IMR-90 (cell line): ENCODE measurements around the gene ADORA2A. TPM values are rescaled to one million over a fixed set of nuclear protein-coding genes. Genes with fewer than 3 reads are reported as not detected.

Experiments
- ATAC-seq: fragments of 200-7000 bp; cut with Tn5 transposase; 2 replicates; pipeline ENCODE4 v1.9.1; 2020; ENCODE audit warnings: low read depth, mild to moderate bottlenecking, moderate library complexity
- BruUV-seq: library from RNA; stranded (reverse); fragments of 400-500 nt; replicated peaks from 2 replicates; lab custom pipeline; 2021; lab: Mats Ljungman, UMichigan
- CTCF ChIA-PET: fragments of 300-600 bp; formaldehyde crosslinking; extraction: SDS; loops from one replicate; lab custom pipeline; 2021; ENCODE audit warnings: antibody characterized with exemption; lab: Yijun Ruan, JAX
- POLR2A ChIA-PET: fragments of 300-600 bp; sonication (Branson Sonifier 250); formaldehyde crosslinking; loops from one replicate; lab custom pipeline; 2022; ENCODE audit warnings: antibody characterized with exemption; ENCODE audit not compliant: unreplicated experiment; lab: Charles Lee
- DNase-seq: peaks from one replicate; pipeline ENCODE4 v3.0.0; 2013
- H2AFZ ChIP-seq: replicated peaks from 2 replicates; pipeline ENCODE3; 2013; ENCODE audit warnings: low read length, mild to moderate bottlenecking; ENCODE audit not compliant: poor library complexity
- H2AK5ac ChIP-seq: 2 replicates; pipeline ENCODE4 v1.6.1; 2013; ENCODE audit warnings: low read depth, low read length, inconsistent platforms
- H2AK9ac ChIP-seq: replicated peaks from 2 replicates; pipeline ENCODE3; 2013; ENCODE audit warnings: mild to moderate bottlenecking, low read depth, low read length, moderate library complexity; ENCODE audit not compliant: poor library complexity
- H2BK120ac ChIP-seq: 2 replicates; pipeline ENCODE4 v1.6.1; 2013; ENCODE audit warnings: low read depth, low read length, inconsistent platforms
- H2BK15ac ChIP-seq: 3 replicates; pipeline ENCODE4 v1.6.1; 2013; ENCODE audit warnings: low read depth, low read length, inconsistent platforms
- H2BK20ac ChIP-seq: 2 replicates; pipeline ENCODE4 v1.6.1; 2013; ENCODE audit warnings: low read depth, mild to moderate bottlenecking, inconsistent platforms, low read length, moderate library complexity
- H2BK5ac ChIP-seq: 2 replicates; pipeline ENCODE4 v1.6.1; 2013; ENCODE audit warnings: mild to moderate bottlenecking, low read depth, low read length, inconsistent platforms; ENCODE audit not compliant: poor library complexity, severe bottlenecking
- H3K14ac ChIP-seq: replicated peaks from 2 replicates; pipeline ENCODE4 v1.6.1; 2013; ENCODE audit warnings: low read depth, low read length, inconsistent platforms
- H3K18ac ChIP-seq: 2 replicates; pipeline ENCODE4 v1.6.1; 2013; ENCODE audit warnings: low read depth, low read length, control low read depth
- H3K23ac ChIP-seq: 2 replicates; pipeline ENCODE4 v1.6.1; 2013; ENCODE audit warnings: low read depth, low read length, inconsistent platforms
- H3K27ac ChIP-seq: 2 replicates; pipeline ENCODE4 v1.5.1; 2013; ENCODE audit warnings: mild to moderate bottlenecking, control low read depth, low read length; ENCODE audit not compliant: insufficient read depth
- H3K27me3 ChIP-seq: 2 replicates; pipeline ENCODE4 v1.6.1; 2013; ENCODE audit warnings: low read length; ENCODE audit not compliant: control insufficient read depth, insufficient read depth
- H3K36me3 ChIP-seq: 2 replicates; pipeline ENCODE4 v1.6.1; 2013; ENCODE audit warnings: low read length, mixed read lengths; ENCODE audit not compliant: control insufficient read depth, insufficient read depth
- H3K4ac ChIP-seq: 2 replicates; pipeline ENCODE4 v1.6.1; 2013; ENCODE audit warnings: low read depth, low read length, inconsistent platforms
- H3K4me1 ChIP-seq: 2 replicates; pipeline ENCODE4 v1.6.1; 2013; ENCODE audit warnings: low read length, mixed read lengths; ENCODE audit not compliant: control insufficient read depth, insufficient read depth
- H3K4me2 ChIP-seq: 2 replicates; pipeline ENCODE4 v1.6.1; 2013; ENCODE audit warnings: low read depth, mild to moderate bottlenecking, control low read depth, low read length, moderate library complexity
- H3K4me3 ChIP-seq: 2 replicates; pipeline ENCODE4 v1.5.1; 2013; ENCODE audit warnings: low read depth, mild to moderate bottlenecking, control low read depth, low read length, moderate library complexity; ENCODE audit not compliant: insufficient read depth
- H3K56ac ChIP-seq: 2 replicates; pipeline ENCODE4 v1.6.1; 2013; ENCODE audit warnings: low read length, inconsistent platforms; ENCODE audit not compliant: insufficient read depth; ENCODE audit errors: extremely low read depth
- H3K79me1 ChIP-seq, 2 experiments: 2 replicates each; pipeline ENCODE4 v1.6.1; 2013; ENCODE audit warnings: low read length in 2 of 2, inconsistent platforms in 1 of 2, low read depth in 1 of 2
- H3K9ac ChIP-seq: 2 replicates; pipeline ENCODE4 v1.6.1; 2013; ENCODE audit warnings: low read depth, low read length, control low read depth
- H3K9me1 ChIP-seq: 2 replicates; pipeline ENCODE4 v1.6.1; 2013; ENCODE audit warnings: low read length, inconsistent platforms; ENCODE audit not compliant: insufficient read depth
- H3K9me3 ChIP-seq: 2 replicates; pipeline ENCODE4 v1.6.1; 2013; ENCODE audit warnings: low read length; ENCODE audit not compliant: control insufficient read depth, insufficient read depth
- H4K20me1 ChIP-seq: 2 replicates; pipeline ENCODE4 v1.6.1; 2013; ENCODE audit warnings: low read length, inconsistent platforms; ENCODE audit not compliant: insufficient read depth
- H4K5ac ChIP-seq: 2 replicates; pipeline ENCODE4 v1.6.1; 2013; ENCODE audit warnings: mild to moderate bottlenecking, low read depth, low read length, control low read depth
- H4K8ac ChIP-seq, 2 experiments: 2 replicates each; pipeline ENCODE4 v1.6.1; 2013; ENCODE audit warnings: low read depth in 2 of 2, low read length in 2 of 2, control low read depth in 1 of 2, inconsistent platforms in 1 of 2
- H4K91ac ChIP-seq: 2 replicates; pipeline ENCODE4 v1.6.1; 2013; ENCODE audit warnings: low read depth, low read length, inconsistent platforms; ENCODE audit not compliant: insufficient read depth
- BHLHE40 ChIP-seq: fragments of 150-350 bp; IDR thresholded peaks from 2 replicates; pipeline ENCODE4 v1.6.1; 2016; ENCODE audit warnings: mild to moderate bottlenecking, low read depth, low read length
- CEBPB ChIP-seq: IDR thresholded peaks from 2 replicates; pipeline ENCODE4 v1.6.1; 2012; ENCODE audit warnings: low read depth, low read length, improper control_type of control experiment
- CHD1 ChIP-seq: IDR thresholded peaks from 2 replicates; pipeline ENCODE4 v1.6.1; 2012; ENCODE audit warnings: low read depth, low read length, improper control_type of control experiment
- CTCF ChIP-seq: conservative IDR thresholded peaks from 2 replicates; pipeline ENCODE4 v1.5.1; 2012; ENCODE audit warnings: mild to moderate bottlenecking, low read depth, low read length, improper control_type of control experiment
- ELK1 ChIP-seq: fragments of 150-350 bp; IDR thresholded peaks from 2 replicates; pipeline ENCODE4 v1.6.1; 2016; ENCODE audit warnings: low read depth, mild to moderate bottlenecking, low read length, moderate library complexity, borderline replicate concordance
- FOS ChIP-seq: fragments of 150-350 bp; IDR thresholded peaks from 2 replicates; pipeline ENCODE4 v1.6.1; 2016; ENCODE audit warnings: low read depth, low read length
- MAFK ChIP-seq: IDR thresholded peaks from 2 replicates; pipeline ENCODE4 v1.6.1; 2012; ENCODE audit warnings: low read depth, low read length, improper control_type of control experiment
- NFE2L2 ChIP-seq: fragments of 150-350 bp; IDR thresholded peaks from 2 replicates; pipeline ENCODE4 v1.6.1; 2016; ENCODE audit warnings: low read depth, mild to moderate bottlenecking, low read length
- POLR2A ChIP-seq: IDR thresholded peaks from 2 replicates; pipeline ENCODE4 v1.6.1; 2012; ENCODE audit warnings: mild to moderate bottlenecking, low read depth, low read length
- RAD21 ChIP-seq: IDR thresholded peaks from 2 replicates; pipeline ENCODE4 v1.6.1; 2012; ENCODE audit warnings: low read length, improper control_type of control experiment
- RCOR1 ChIP-seq: IDR thresholded peaks from 2 replicates; pipeline ENCODE4 v1.6.1; 2012; ENCODE audit warnings: mild to moderate bottlenecking, low read length, improper control_type of control experiment; ENCODE audit not compliant: insufficient replicate concordance
- SMC3 ChIP-seq: fragments of 150-350 bp; IDR thresholded peaks from 2 replicates; pipeline ENCODE4 v1.6.1; 2016; ENCODE audit warnings: low read depth, mild to moderate bottlenecking, antibody characterized with exemption, low read length, moderate library complexity
- WGBS, 2 experiments: methylation state at CpG; one replicate each; pipeline versions ENCODE4 v1.1.5 to v1.1.7; 2013; ENCODE audit warnings: missing lambda C conversion rate in 2 of 2; ENCODE audit not compliant: insufficient read length in 1 of 2; ENCODE audit errors: extremely low coverage in 2 of 2; 5-methylcytosine and 5-hydroxymethylcytosine counted together
- dilution Hi-C: fragments of 300-500 bp; cut with HindIII; formaldehyde crosslinking; loops from one replicate; pipeline ENCODE4 v1.14.3; 2018; ENCODE audit warnings: low sequenced_read_pairs; ENCODE audit not compliant: unreplicated experiment
- in situ Hi-C: fragments of 300-500 bp; cut with MboI; formaldehyde crosslinking; loops from 3 replicates; pipeline ENCODE4 v1.14.3; 2019; ENCODE audit warnings: low sequenced_read_pairs, inconsistent platforms, mixed read lengths
- intact Hi-C: fragments of 100-400 bp; cut with micrococcal nuclease; formaldehyde crosslinking; loops from 2 replicates; pipeline ENCODE4 v1.10.0; 2022
- polyA plus RNA-seq, 3 experiments: library from polyadenylated mRNA; depleted of rRNA; stranded (reverse); fragments of >200 nt; gene quantifications; 2 replicates each; pipeline ENCODE4 v1.2.3, GENCODE V29; 2012; ENCODE audit warnings: low replicate concordance in 1 of 3
- total RNA-seq: library from RNA; depleted of rRNA; stranded (reverse); fragments of >200 nt; gene quantifications from 2 replicates; pipeline ENCODE4 v1.2.3, GENCODE V29; 2012

The ADORA2A gene
- total and polyA plus RNA-seq, 2 of the 4 experiments (the other 2 are of a cell fraction), result 0.36 to 1.1 TPM

GRCh38 chr22:24440270-24440717 is 12.9 kb downstream of the ADORA2A start:
- BruUV-seq, result no TSS peak
- Histone ChIP-seq H3K9me3 (no peaks in the 10 kb centered on the region), H3K4ac (no peak overlapping the region), H2BK20ac (no peak overlapping the region), H2AK5ac (no peak overlapping the region), H3K79me1 (no peaks in the 10 kb centered on the region), H3K4me3 (no peak overlapping the region), H3K14ac (no peak overlapping the region), H3K9me1 (no peaks in the 10 kb centered on the region; the same call in 1 of the 2 replicates), H3K4me1 (peaks cover under 1% of the 10 kb centered on the region), H3K36me3 (no peaks in the 10 kb centered on the region), H3K18ac (no peak overlapping the region), H4K91ac (no peak overlapping the region), H2AK9ac (peak overlapping the region; percentile 5), H2BK15ac (no peak overlapping the region), H3K27me3 (no peaks in the 10 kb centered on the region; the same call in 1 of the 2 replicates), H3K4me2 (no peak overlapping the region), H4K8ac (no peak overlapping the region), H4K5ac (no peak overlapping the region), H2BK5ac (no peak overlapping the region), H3K9ac (no peak overlapping the region), H3K27ac (no peak overlapping the region), H2AFZ (no peak overlapping the region), H2BK120ac (no peak overlapping the region), H4K20me1 (no peaks in the 10 kb centered on the region), H3K23ac (no peak overlapping the region), H3K56ac (no peak overlapping the region)
- 93% methylated on average over 5 of the region's 10 CpGs; no CpG with 5 or more reads in 1 of the 2 experiments for WGBS, 2 experiments
- ATAC-seq (no peak), DNase-seq (no peak)
- POLR2A ChIA-PET, result no interaction called here
- dilution Hi-C loops (no loop called here), intact Hi-C loops (no loop called here), in situ Hi-C loops (no loop called here)
- CTCF ChIA-PET, result no interaction called here
- no peak for TF ChIP-seq RAD21
- no peak for TF ChIP-seq POLR2A
- no peak for TF ChIP-seq CEBPB
- no peak for TF ChIP-seq RCOR1
- no peak for TF ChIP-seq BHLHE40
- no peak for TF ChIP-seq CHD1
- no peak for TF ChIP-seq MAFK
- no peak for TF ChIP-seq CTCF
- no peak for TF ChIP-seq NFE2L2
- TF ChIP-seq FOS, result no peak
- TF ChIP-seq ELK1, result no peak
- no peak for TF ChIP-seq SMC3
